B cell (primary cell): ENCODE measurements around the gene OLFM4.

Experiments
- CTCF ChIP-seq: fragments of 200-600 bp; IDR thresholded peaks from one replicate; pipeline ENCODE4 v1.8.0; 2022; ENCODE audit warnings: antibody characterized with exemption, mild to moderate bottlenecking
- EZH2 ChIP-seq: IDR thresholded peaks from 2 replicates; pipeline ENCODE4 v1.6.1; 2012; ENCODE audit warnings: borderline replicate concordance, low read depth, mild to moderate bottlenecking, moderate library complexity, low read length; ENCODE audit not compliant: insufficient read depth, poor library complexity, severe bottlenecking

- no peak for TF ChIP-seq EZH2
- no peak for TF ChIP-seq CTCF
Measured at GRCh38 chr13:53028063-53028462, 550 bp upstream of the OLFM4 start.
